EL (cell line): ENCODE data around the gene SERPINB7.

Experiments used
- DNase-seq: peaks from one replicate; pipeline ENCODE4 v3.0.0-alpha.2; 2016

SERPINB7 gene

DNA sequence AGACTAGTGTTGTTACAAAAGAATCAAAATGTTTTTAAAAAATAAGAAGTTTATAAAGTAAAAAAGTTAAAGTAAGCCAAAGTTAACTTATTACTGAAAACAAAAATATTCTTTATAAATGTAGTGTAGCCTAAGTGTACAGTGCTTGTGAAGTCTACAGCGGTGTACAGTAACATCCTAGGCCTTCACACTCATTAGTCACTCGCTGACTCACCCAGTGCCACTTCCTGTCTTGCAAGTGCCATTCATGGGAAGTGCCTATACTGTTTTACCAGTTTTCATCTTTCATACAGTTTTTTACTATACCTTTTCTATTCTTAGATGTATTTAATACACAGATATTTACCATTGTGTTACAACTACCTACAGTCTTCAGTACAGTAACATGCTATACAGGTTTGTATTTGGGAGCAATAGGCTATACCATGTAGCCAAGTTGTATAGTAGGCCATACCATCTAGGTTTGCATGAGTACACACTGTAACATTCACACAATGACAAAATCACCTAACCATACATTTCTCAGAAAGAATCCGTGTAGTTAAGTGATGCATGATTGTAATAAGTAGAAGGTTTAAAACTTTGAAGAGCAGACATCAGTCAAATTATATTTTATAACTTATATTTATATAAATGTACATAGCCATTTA lies 13.4 kb downstream of the SERPINB7 start:
- peak; percentile 95 for DNase-seq

DNA sequence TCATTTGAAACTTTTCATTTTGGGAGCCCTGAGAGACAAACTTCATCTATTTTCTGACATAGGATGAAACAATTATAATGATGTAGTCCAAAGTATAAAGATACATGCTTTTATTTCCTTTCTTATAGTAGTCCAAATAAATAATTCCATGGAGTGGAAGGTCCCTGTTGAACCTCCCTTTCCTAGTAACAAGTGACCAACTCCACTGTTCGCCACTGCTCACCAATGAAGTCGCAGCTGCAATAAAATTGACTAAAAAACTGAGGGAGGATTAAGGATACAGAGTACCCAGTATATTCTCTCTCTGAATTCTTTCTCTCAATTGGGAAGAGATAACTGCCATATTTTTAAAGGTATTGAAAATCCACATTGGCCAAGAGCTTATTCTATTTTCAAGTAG lies 14.1 kb downstream of the SERPINB7 start:
- no peak for DNase-seq

DNA sequence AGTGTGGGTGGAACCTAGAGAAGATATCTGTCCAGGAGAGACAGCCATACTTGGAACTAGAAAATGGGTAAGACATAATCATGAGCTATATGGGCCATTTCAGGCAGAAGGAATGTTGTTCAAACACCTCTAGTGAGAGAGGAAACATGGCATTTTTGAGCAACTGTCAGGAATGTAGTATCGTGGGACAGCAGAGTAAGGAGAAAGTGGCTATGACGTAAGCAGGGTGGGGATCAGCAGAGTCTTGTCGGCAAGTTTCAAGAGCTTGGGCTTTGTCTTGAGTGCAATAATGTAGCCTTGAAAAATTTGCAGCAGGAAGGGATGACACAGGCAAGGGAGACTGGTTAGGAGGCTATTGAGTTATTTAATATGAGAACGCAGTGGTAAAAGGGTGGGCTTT lies 20.4 kb downstream of the SERPINB7 start:
- no peak for DNase-seq

DNA sequence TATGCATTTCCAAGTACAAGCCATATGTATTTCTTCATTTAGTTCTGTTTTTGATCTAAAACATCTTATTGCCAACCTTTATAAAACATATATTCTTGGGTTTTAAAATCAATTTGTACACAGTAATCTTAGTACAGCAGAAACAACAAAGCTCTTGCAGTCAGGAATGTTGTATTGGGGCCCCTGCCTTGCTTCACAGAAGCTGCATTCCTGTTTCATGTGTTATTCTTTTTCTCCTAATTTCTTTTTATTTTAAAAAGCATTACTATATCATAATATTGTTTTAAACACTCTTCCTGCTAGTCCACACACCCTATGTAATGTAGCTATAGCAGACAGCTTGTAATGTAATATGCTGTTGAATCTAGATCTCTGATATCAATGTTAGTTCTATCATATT lies 24.0 kb downstream of the SERPINB7 start:
- DNase-seq: no peak

DNA sequence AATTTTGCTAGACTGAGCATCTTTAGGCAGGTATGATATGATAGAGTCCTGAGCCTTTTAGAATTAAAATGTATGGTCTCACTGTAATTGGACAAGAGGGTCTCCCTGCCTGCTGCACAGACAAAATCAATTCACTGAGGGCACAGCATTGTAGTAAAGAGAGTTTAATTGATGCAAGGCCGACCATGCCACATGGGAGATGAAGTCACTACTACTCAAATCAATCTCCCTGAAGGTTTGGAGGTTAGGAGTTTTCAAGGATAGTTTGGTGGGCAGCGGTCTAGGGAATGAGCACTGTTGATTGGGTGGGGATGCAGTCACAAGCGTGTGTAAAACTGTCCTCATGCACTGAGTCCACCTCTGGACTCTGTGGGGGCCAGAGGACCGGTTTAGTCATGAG lies 26.1 kb downstream of the SERPINB7 start:
- DNase-seq: no peak

DNA sequence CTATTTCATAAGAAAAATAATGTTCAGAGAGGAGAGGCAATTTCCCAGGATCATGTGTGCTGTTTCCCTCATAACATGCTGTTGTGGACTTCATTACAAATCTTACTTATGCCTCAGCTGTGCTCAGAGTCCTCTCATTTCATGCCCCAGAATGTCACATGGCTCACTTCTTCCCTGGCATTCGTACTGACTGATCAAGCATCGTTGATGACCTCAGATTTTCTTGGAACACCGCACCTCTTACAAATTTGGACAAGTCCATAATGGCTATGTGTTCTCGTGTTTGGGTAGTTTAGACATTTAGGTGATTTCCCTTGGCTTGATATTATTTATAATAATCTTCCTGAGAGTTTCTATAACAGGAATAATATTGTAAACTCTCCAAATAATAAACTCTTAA lies 32.9 kb downstream of the SERPINB7 start:
- DNase-seq: no peak

DNA sequence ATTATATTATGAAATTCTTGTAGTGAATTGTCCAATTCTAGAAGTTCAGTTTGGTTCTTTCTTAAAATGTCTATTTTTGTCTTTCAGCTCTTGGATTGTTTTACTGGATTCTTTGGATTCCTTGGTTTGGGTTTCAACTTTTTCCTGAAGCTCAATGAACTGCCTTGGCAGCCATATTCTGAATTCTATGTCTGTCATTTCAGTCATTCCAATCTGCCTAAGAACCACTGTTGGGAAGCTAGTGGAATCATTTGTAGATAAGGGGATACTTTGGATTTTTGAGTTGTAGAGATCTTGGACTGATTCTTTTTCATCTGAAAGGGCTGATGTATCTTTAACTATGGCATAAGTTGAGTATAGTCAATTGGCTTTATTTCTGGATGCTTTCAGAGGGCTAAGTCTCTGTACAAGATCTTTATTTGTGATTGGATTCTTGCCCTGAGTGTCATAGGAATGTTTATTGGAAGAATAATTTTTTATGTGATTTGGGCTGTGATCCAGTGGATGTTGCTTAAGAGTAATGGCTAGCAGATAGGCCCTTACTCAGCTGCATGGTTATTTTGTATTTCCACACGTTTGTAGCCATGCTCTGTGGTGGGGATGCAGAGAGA lies 42.3 kb downstream of the SERPINB7 start:
- DNase-seq: peak; percentile 70

DNA sequence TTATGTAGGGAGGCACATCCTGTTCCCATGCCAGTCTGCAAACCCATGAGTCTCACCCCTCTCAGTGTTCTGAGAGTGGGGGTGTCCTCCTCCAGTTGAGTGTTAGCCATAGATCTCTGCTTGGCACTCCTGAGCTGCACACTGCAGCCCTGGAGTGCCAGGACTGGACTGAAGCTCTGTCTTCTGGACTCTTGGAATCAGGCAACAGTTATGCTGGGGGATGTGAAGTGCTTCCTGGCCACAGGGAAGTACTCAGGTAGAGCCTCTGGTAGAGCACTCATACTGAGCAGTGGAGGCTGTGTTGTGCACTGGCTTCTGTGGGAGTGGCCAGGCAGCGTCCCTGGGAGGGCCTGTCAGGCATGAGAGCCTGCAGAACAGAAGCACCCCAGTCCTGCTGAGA lies 43.0 kb downstream of the SERPINB7 start:
- DNase-seq: no peak

DNA sequence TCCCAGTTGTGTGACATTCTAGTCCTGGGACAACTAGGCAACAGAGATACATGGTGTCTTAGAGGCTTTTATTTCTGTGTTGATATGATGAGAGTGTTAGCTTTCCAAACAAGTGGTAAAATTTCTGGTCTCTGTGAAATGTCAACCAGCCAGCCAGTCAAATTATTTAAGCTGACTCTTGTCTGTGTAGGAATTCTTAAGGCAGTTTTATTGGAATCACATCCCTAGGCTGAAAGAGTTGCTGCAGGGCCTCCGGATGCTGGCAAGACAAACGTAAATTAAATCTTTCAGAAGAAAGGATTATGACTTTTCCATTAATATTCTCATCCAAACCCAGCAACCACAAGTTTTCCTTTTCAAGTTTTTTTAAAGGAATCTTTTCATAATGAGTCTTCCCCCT lies 44.6 kb downstream of the SERPINB7 start:
- DNase-seq: peak; percentile 32

DNA sequence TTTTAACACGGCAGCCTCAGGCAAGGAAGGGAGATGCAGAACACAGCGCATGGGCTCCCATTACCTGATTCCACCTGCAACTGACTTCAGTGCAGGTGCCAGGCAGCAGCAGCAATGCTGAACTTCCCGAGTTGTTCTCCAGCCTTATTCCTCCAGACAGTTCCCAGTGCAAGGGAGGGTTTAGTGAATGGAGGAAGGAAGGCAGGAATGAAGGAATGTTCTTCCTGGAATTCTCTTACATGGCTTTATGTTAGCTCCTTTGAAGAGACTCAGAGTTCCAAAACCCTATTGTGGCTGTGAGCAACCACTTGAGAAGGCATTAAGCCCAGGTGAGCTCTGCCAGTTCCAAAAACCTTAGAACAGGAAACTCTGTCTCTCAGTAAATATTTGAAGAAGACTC lies 45.5 kb downstream of the SERPINB7 start:
- DNase-seq: no peak

DNA sequence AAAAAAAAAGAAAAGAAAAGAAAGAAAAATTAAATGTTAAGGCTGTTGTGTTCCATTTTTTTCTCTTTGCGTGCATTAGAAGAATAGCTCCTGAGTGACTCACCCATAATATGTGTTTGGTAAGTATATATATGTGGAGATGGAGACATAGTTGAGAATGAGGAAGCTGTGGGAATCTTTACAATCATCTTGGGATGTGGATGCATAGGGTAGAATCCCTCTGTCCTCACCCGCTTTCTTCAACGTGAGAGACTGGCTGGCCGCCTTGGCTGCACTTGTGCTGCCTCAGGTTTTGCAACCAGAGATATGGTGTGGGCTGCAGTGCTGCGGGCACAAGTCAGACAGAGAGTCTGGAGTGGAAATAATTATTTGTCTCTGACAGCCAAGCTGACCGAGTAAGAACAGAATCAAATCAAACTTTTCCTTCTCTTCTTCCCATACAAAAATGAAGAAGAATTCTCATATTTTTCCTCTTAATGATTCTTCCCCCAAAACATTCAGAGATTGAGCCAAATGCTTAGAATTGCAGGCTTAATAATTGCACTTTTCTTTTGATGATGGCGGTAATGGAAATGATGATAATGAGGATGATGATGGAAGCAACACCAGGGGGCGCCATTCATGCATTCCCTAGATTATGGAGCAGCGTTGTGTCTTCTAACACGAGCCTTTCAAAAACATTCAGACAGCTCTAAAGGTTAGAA lies 48.5 kb downstream of the SERPINB7 start:
- peak; percentile 71 for DNase-seq

DNA sequence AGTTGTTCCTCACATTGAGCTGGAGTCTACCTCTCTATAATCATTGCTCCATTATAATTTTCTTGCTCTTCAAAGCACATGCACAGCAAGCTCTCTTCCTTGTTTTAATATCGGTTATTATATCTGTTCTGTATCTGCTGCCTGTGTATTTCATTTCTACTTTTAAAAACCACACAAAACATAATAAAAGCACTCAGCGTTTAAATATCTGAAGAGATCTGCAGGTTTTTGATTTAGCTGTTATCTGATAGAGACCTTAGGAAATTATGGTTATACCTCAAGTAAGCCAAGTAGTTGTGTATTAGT lies 49.0 kb downstream of the SERPINB7 start:
- no peak for DNase-seq

DNA sequence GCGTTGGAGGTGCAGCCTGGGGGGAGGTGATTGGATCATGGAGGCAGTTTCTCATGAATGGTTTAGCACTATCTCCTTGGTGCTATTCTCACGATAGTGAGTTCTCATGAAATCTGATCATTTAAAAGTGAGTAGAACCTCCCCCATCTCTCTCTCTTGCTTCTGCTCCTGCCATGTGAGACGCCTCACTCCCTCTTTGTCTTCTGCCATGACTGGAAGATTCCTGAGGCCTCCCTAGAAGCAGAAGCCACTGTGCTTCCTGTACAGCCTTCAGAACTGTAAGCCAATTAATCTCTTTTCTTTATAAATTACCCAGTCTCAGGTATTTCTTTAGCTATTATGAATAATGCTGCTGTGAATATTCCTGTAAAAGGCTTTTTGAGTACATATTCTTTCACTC lies 52.9 kb downstream of the SERPINB7 start:
- DNase-seq: no peak

DNA sequence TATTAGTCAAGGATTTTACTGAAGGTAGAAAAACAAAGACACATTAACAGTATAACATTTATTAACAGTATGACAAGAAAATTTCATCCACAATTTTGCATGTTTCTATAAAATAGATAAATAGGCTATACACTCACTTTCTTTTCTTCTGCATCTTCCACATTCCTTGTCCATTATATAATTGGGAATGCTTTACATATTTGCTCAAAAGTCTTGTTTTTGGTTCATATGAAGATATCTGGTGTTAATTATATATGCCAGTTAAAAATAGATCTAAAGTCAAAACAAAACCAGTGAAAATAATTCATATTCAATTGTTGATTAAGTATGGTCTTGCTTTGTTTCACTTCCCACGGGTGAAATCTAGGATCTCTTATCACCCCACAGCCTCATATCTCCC lies 53.4 kb downstream of the SERPINB7 start:
- peak; percentile 20 for DNase-seq

DNA sequence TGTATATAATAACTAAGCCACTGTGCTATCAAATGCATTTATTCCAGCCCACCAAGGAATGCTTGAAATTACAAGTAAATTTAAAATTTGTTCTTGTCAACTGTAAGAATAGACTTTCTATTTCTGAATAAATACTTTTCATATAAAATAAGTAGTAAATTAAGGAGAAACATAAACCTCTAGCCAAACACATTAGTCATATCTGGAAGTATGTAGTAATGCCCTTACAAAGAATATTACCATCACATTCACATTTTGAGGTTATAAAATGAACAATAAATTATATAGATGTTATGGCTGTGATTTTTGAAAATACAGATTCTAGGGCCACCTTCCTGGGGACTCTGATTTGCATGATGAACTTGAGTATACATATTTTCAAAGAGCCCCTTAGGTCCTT lies 54.7 kb downstream of the SERPINB7 start:
- DNase-seq: peak; percentile 29

DNA sequence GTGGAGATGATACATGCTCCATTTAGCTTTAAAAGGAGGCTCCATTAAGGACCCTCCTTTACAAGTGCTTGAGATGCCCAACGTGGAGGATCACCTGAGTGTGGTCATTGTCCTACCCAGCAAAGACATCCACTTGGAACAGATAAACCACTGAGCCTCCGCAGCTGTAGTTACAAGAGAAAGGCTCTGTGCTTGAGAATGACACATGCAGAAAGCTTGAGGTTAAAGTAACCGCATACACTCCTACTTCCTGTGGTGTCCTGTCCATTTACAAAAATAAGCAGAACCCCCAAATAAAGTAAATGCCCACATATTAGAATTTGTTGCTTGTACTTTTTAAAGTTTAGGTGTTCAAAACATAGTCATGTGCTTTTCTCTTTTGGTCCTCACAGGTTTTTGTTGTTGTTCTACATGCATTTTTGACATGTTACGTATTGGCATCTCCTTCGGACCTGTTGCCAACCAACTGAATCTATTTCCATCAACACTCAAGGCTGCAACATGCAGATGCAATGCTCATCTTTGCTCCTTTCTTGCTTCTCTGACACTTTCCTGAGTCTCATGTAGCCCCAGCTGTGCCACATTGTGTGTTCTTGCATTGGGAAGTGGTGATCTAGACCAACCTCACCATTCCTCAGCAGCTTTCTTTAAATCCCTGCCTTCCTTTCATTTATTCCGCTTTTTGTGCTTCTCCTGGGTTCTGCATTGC lies 56.0 kb downstream of the SERPINB7 start:
- peak; percentile 89 for DNase-seq

DNA sequence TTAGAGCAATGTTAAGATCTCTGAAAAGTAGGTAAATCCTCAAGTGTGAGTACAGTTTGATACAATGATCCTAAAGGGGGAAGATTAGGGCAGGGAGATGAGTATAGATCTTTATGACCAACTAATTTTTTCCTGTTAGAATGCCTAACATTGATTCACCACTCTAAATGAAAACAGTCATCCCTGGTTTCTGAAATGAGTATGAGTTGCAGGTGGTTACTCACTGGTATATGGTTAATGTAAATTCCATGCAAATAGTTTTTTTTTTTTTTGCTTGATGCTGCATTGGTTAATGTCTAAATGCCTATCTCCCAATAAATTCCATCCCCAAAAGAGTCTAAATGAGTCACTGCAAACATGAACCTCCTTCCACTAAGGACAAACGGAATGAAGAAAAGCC lies 57.3 kb downstream of the SERPINB7 start:
- DNase-seq: peak; percentile 91

DNA sequence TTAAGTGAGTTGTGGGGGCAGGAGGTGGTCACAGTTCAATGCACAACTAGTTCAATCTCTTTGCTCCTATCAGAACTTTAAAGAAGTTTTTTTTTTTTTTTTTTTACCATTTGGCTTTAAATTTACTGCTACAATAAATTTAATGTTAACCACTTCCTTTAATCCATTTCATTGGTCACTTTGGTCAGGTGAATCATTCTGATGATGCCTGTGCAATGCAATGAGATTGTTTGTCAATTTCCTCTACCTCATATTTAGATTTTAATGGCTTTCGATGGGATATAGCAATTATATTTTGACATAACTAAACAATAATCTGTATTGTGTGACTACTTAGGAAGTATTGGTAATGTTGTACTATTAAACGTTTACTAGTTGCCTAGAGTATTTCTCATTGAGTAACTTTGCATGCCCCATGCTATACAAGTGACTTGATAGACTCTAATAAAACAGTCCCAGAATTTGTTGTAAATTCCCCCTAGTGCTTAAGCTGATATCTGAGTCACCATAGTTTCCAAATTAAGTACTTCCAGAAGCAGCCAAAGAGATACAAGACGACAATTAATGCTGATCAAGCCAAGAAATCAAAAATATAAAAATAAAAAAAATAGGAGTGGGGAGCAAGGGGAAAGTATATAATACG lies 59.4 kb downstream of the SERPINB7 start:
- DNase-seq: peak; percentile 52

DNA sequence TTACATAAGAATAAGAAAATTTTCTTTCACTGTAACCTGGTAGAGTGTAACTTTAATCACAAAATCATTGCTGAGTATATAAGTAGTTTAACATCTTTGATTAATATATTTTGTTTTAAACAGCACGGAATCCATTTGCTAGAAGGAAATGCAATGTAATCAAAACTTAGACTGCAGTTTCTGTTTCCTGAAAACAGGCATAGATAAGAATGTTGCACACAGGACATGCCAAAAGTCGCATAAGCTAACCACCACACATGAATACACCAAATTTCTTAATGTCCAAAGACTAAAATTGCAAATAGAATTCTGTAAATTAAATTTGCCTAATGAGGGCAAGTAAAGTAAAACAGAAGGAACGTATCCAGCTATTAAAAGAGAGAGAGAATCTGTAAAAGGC lies 61.2 kb downstream of the SERPINB7 start:
- no peak for DNase-seq

DNA sequence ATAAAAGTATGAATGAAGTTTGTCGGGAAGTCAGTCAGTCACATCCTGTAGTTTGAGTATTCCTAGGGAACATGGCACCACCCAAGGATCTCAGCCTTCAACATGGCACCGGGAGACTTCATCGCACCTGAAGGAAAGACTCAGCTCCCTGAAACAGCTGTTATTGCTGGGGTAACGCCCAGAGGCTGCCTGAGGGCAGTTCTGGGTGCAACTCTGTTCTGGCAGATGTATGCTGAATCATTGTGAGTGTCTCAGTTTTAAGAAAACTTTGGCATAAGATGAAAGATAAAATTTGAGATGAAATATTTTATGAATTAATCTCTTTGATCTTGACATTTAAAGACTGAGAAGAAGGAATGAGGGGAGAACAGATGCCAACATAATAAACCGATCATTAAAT lies 62.4 kb downstream of the SERPINB7 start:
- DNase-seq: no peak

DNA sequence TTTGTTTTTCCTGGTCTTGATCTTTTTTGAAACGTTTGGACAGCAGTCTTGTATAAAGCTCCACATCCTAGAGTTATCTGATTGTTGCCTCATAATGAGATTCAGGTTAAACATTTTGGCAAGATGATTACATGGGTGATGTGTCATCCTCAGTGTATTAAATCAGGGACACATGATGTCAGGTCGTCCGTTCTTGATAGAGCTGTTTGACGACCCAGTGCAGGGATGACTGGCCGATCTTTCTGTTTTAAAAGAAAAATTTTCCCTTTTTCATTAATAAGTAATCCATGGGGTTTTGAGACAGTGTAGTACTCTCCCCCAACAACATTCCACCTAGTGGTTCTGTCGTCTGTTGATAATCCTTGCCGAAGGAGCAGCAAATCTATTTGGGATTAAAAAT lies 67.8 kb downstream of the SERPINB7 start:
- no peak for DNase-seq

DNA sequence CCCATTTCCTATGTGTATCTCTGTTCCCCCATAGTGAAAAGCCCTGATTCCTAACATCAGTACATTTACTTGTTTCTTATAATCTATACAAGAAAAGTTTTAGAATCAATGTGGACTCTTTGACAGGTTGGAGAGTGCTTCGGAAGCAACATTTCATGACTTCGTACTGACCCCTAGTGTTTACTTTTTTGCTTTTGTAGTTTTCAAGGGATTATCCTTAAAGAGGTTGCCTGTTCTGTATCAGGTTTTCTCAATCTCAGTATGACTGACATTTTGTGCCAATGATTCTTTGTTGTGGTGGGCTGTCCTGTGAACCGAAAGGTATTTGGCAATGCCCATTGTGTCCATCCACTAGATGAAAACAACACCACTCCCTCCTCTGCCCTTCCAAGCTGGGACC lies 69.0 kb downstream of the SERPINB7 start:
- peak; percentile 64 for DNase-seq

DNA sequence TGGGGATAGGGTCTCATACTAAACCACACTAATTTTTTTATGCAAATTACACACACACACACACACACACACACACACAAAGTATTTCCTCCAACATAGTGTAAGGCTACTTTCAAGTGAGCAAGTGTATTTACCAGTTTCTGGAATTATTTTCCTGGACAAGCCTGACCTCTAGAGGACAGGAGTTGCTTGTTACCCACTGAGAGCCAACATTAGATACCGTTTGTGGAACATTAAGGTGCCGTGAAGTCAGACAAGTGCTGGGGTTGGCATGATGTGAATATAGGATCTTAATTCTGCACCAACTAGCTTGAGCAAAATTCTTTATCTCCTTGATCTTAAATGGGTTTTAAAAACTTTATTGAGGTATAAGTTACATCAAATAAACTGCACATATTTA lies 72.9 kb downstream of the SERPINB7 start:
- DNase-seq: peak; percentile 74

DNA sequence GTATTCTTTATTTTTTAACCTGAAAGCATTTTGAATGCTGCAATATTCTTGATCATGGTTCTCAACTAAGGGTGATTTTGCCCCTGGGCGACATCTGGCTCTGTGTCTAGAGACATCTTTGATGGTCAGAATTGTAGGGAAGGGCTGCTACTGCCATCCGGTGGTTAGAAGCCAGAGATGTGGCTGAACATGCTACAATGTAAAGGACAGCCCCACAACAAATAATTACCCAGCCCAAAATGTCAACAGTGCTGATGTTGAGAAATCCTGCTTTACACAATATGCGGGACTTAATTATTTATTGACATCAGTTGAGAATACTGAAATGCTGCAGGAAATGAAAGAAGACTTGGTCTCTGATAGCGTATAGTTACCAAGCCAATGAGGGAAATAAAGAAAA lies 74.8 kb downstream of the SERPINB7 start:
- DNase-seq: peak; percentile 70
